Fibroblast of pulmonary artery (primary cell): ENCODE measurements around the gene DAO.
"Not testable (repeated sequence)": the region's sequence is repeated elsewhere in the genome, so short reads cannot be mapped to it uniquely, and the experiment has no call there.

Experiments used
- DNase-seq: peaks from one replicate; pipeline ENCODE4 v3.0.0-alpha.2; 2010; ENCODE audit warnings: low read depth
- H3K4me3 ChIP-seq: replicated peaks from 2 replicates; pipeline ENCODE4 v1.5.1; 2011; ENCODE audit warnings: low read depth, mild to moderate bottlenecking, control low read depth, low read length, moderate library complexity
- CTCF ChIP-seq: IDR thresholded peaks from 2 replicates; pipeline ENCODE4 v1.5.1; 2011; ENCODE audit warnings: mild to moderate bottlenecking, control low read depth, low read length, inconsistent platforms; ENCODE audit errors: missing control alignments

The DAO gene

GRCh38 chr12:108855284-108856169 is 24.4 kb upstream of the DAO start:
- H3K4me3 ChIP-seq: peak overlapping the region; percentile 99
- DNase-seq: peak; percentile 74
- no peak for TF ChIP-seq CTCF

GRCh38 chr12:108856170-108856427 is 23.8 kb upstream of the DAO start:
- H3K4me3 ChIP-seq: peak overlapping the region; percentile 99
- TF ChIP-seq CTCF: no peak
- no peak for DNase-seq

GRCh38 chr12:108856428-108857157 is 23.3 kb upstream of the DAO start:
- DNase-seq: peak; percentile 80
- TF ChIP-seq CTCF: no peak
- H3K4me3 ChIP-seq: peak overlapping the region; percentile 99

GRCh38 chr12:108857158-108857407 is 22.8 kb upstream of the DAO start:
- DNase-seq: no peak
- no peak for TF ChIP-seq CTCF
- peak overlapping the region; percentile 99 for H3K4me3 ChIP-seq

GRCh38 chr12:108858311-108859074 is 21.4 kb upstream of the DAO start:
- no peak for TF ChIP-seq CTCF
- DNase-seq: no peak
- peak overlapping the region; percentile 47 for H3K4me3 ChIP-seq

- not testable (repeated sequence) for H3K4me3 ChIP-seq, DNase-seq
Observed at GRCh38 chr12:108859141-108859922, 20.6 kb upstream of the DAO start.

- H3K4me3 ChIP-seq: no peak overlapping the region
- no peak for TF ChIP-seq CTCF
- no peak for DNase-seq
Observed at GRCh38 chr12:108859923-108860291, 20.0 kb upstream of the DAO start.
